ENCODE results near the gene S100A3.
A peak's percentile ranks its signal among the peaks of the same experiment; 100 is the strongest.
"Not testable (repeated sequence)": the region's sequence is repeated elsewhere in the genome, so short reads cannot be mapped to it uniquely, and the experiment has no call there.

S100A3 gene

DNA sequence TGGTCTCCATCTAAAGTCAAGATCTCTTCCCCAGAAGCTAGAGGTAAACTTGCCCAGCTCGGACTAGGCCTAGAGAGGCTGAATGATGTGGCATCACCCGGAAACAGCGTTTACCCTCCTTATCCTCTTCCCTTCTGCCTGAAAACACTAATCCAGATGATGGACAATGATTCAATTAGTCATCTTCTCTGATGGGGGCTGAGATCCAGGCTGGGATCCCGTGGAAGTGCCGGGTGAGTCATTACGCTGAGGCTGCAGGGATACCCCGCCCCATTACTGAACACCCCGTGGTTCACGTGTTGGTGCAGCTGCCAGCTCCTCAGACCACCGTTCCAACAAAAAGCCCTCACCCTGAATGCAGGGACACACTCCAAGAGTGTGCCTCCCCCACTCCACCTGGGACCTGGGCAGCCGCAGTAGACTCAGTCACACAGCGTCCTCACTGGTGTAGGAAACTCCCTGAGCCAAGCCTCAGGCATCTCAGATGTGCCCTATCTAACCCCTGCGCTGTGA, 15.3 kb downstream of the S100A3 start:
- Histone ChIP-seq H3K27me3 (ENCODE audit: control insufficient read depth, insufficient read depth, low read length) (peaks cover 16% of the 10 kb centered on the region; the same call in 1 of the 2 replicates), H3K27ac (ENCODE audit: low read depth, low read length) (no peak overlapping the region), H3K4me1 (ENCODE audit: control insufficient read depth, insufficient read depth, low read length) (peaks cover 34% of the 10 kb centered on the region), H3K4me3 (ENCODE audit: low read depth, low read length) (peak overlapping the region; percentile 42), H3K9ac (ENCODE audit: low read length) (no peak overlapping the region), H3K9me3 (ENCODE audit: control insufficient read depth, insufficient read depth, low read depth, low read length) (no peaks in the 10 kb centered on the region), H3K36me3 (ENCODE audit: control insufficient read depth, insufficient read depth, low read length) (no peaks in the 10 kb centered on the region)

DNA sequence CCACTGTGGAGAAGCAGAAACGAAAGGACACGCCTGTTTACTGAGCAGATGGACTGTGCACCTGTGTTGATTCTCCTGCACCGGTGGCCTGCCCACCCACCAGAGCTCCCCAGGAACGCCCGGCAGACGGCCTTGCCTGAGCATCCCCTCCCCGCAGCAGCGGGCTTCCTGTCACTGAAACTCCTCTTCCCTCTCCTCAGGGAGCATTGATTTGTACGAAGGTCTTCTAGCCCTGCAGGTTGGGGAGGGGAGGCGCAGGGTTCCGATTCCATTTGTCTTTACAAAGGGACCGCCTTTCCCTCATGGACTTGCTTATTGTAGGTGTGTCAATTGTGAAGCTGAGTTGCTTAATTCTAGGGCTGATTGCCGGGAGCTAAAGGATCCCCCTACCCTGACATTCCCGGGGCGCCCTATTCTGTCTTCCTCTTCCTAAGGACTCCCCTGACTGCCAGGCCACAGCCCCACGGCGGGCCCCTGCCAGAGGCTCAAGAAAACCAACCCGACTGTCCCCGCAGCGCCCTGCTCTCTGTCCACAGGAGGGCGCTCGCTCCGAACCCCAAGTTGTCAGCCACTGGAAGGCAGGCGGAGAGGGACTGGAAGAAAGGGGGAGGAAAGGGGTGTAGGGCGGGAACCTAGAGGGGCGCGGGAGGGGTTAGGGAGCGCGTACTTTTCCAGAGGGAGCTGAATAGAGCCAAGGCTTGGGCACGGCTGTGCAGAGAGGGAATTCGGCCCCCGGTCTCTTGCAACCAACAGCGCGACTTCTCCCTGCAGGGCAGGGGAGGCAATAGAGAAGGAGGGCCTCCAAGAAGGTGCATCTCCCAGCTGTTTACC, 16.1 kb downstream of the S100A3 start:
- Histone ChIP-seq H3K27ac (ENCODE audit: low read depth, low read length) (no peak overlapping the region), H3K4me3 (ENCODE audit: low read depth, low read length) (peak overlapping the region; percentile 42), H3K36me3 (ENCODE audit: control insufficient read depth, insufficient read depth, low read length) (no peaks in the 10 kb centered on the region), H3K4me1 (ENCODE audit: control insufficient read depth, insufficient read depth, low read length) (peaks cover 28% of the 10 kb centered on the region), H3K9ac (ENCODE audit: low read length) (peak overlapping the region; percentile 14), H3K27me3 (ENCODE audit: control insufficient read depth, insufficient read depth, low read length) (peaks cover 16% of the 10 kb centered on the region; the same call in 1 of the 2 replicates), H3K9me3 (ENCODE audit: control insufficient read depth, insufficient read depth, low read depth, low read length) (no peaks in the 10 kb centered on the region)

DNA sequence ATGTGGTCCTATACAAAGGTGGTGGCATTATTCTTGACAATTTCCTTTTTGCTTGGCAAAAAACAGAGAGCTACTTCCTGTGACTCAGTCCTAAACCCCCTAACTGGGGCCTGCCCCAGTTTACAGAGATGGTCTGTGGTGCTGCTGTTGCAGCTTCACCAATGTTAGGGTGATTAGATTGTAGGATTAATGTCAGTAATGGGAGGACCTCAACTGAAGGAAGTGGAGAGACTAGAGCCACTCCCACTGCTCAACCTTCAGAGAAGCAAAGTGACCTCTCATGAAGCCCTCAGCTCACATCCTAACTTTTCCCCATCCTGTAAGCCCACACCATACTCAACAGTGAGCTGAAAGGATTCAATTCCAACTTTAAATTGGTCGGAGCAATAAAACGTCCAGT, 16.9 kb downstream of the S100A3 start:
- Histone ChIP-seq H3K9ac (ENCODE audit: low read length) (no peak overlapping the region), H3K27ac (ENCODE audit: low read depth, low read length) (no peak overlapping the region), H3K27me3 (ENCODE audit: control insufficient read depth, insufficient read depth, low read length) (peaks cover 16% of the 10 kb centered on the region; the same call in 1 of the 2 replicates), H3K9me3 (ENCODE audit: control insufficient read depth, insufficient read depth, low read depth, low read length) (no peaks in the 10 kb centered on the region), H3K36me3 (ENCODE audit: control insufficient read depth, insufficient read depth, low read length) (no peaks in the 10 kb centered on the region), H3K4me3 (ENCODE audit: low read depth, low read length) (no peak overlapping the region), H3K4me1 (ENCODE audit: control insufficient read depth, insufficient read depth, low read length) (peaks cover 31% of the 10 kb centered on the region)

DNA sequence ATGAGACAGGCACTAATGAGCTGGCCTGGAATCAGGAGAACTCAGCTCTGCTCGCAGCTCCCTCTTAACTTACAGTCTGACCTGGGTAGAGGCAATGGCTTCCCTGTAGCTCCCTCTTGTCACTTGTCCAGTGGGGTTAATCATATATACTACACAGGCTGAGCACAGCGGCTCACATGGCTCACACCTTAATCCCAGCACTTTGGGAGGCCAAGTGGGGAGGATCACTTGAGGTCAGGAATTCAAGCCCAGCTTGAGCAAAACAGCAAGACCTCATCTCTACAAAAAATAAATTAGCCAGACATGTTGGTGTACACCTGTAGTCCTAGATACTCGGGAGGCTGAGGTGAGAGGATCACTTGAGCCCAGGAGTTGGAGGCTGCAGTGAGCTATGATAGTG, 17.4 kb downstream of the S100A3 start:
- Histone ChIP-seq H3K4me1 (ENCODE audit: control insufficient read depth, insufficient read depth, low read length) (peaks cover 36% of the 10 kb centered on the region), H3K27me3 (ENCODE audit: control insufficient read depth, insufficient read depth, low read length) (peaks cover 16% of the 10 kb centered on the region; the same call in 1 of the 2 replicates), H3K9ac (ENCODE audit: low read length) (no peak overlapping the region), H3K4me3 (ENCODE audit: low read depth, low read length) (no peak overlapping the region), H3K36me3 (ENCODE audit: control insufficient read depth, insufficient read depth, low read length) (no peaks in the 10 kb centered on the region), H3K27ac (ENCODE audit: low read depth, low read length) (no peak overlapping the region), H3K9me3 (ENCODE audit: control insufficient read depth, insufficient read depth, low read depth, low read length) (no peaks in the 10 kb centered on the region)

DNA sequence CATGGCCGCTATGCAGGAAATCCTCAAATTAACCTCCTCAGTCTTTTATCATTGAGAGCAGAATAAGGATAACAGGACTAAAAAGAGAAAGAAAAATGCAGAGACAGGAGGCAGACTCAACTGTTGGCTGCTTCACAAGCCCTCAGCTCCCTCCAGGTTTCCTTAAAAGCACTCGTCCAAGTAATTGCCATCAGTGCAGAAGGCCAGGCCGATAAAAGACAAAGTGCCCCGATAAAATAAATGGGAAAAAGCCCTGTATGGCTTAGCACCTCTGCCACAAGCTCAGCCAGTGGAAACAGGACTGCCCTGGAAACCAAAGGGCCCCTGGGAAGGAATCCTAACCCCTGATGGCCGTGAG, 21.4 kb downstream of the S100A3 start:
- H3K36me3 ChIP-seq (ENCODE audit: control insufficient read depth, insufficient read depth, low read length) = no peaks in the 10 kb centered on the region
- no peak overlapping the region for H3K27ac ChIP-seq (ENCODE audit: low read depth, low read length)
- no peaks in the 10 kb centered on the region for H3K27me3 ChIP-seq (ENCODE audit: control insufficient read depth, insufficient read depth, low read length)
- peaks cover 25% of the 10 kb centered on the region for H3K4me1 ChIP-seq (ENCODE audit: control insufficient read depth, insufficient read depth, low read length)
- H3K4me3 ChIP-seq (ENCODE audit: low read depth, low read length) = no peak overlapping the region
- H3K9ac ChIP-seq (ENCODE audit: low read length) = no peak overlapping the region
- H3K9me3 ChIP-seq (ENCODE audit: control insufficient read depth, insufficient read depth, low read depth, low read length) = no peaks in the 10 kb centered on the region

DNA sequence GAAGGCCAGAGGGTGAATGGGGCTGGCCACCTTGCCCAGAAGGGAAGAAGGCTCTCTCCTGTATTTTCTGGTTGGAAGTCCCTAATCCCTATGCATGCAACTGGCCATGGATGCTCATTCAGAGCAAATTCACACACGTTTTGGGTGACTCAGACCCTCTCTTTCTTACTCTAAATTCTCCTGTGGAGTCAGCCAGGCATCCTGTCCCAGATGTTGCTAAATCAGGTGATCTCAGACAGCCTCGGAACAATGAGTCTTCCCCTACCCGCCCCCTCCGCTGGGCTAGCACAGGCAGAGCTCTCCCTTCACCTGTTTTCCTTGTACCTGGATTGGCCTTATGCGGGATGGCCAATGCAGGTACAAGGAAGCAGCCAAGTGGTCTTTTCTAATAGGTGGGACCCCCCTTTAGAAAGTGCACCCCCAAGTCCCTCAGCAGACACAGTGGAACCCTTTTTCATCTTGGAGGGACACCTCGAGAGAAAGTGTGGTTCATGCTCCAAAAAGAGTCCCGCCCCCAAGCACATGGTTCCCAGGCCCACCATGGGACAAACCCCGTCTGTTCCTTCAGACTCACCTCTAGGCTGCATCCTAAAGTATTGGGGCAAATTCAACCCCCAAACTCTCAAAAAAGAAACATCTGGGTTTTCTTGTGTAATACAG, 21.9 kb downstream of the S100A3 start:
- Histone ChIP-seq H3K36me3 (ENCODE audit: control insufficient read depth, insufficient read depth, low read length) (no peaks in the 10 kb centered on the region), H3K9me3 (ENCODE audit: control insufficient read depth, insufficient read depth, low read depth, low read length) (no peaks in the 10 kb centered on the region), H3K4me1 (ENCODE audit: control insufficient read depth, insufficient read depth, low read length) (peaks cover 21% of the 10 kb centered on the region), H3K9ac (ENCODE audit: low read length) (no peak overlapping the region), H3K27me3 (ENCODE audit: control insufficient read depth, insufficient read depth, low read length) (no peaks in the 10 kb centered on the region), H3K27ac (ENCODE audit: low read depth, low read length) (no peak overlapping the region), H3K4me3 (ENCODE audit: low read depth, low read length) (no peak overlapping the region)

DNA sequence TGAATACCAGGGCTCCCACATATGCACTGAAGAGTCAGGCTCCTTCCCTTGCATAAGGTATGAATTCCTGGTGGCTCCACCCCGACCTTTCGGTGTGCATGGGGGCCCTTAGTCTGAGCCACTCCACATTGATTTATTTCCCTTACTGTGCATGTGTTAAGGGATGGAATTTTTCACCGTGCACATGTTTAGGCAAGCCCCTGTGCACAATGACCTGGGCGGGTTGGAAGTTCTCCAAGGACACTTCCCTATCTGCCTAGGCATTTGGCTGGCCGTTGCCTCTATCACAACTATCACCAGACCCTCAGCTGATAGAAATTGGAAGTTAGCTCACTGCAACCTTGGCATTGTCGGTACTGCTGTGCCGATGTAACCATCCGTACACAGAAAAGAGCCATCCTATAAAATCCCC, 22.9 kb downstream of the S100A3 start:
- H3K27me3 ChIP-seq (ENCODE audit: control insufficient read depth, insufficient read depth, low read length) = no peaks in the 10 kb centered on the region
- H3K9ac ChIP-seq (ENCODE audit: low read length) = no peak overlapping the region
- H3K4me3 ChIP-seq (ENCODE audit: low read depth, low read length) = no peak overlapping the region
- H3K36me3 ChIP-seq (ENCODE audit: control insufficient read depth, insufficient read depth, low read length) = no peaks in the 10 kb centered on the region
- no peak overlapping the region for H3K27ac ChIP-seq (ENCODE audit: low read depth, low read length)
- H3K4me1 ChIP-seq (ENCODE audit: control insufficient read depth, insufficient read depth, low read length) = peaks cover 21% of the 10 kb centered on the region
- no peaks in the 10 kb centered on the region for H3K9me3 ChIP-seq (ENCODE audit: control insufficient read depth, insufficient read depth, low read depth, low read length)

DNA sequence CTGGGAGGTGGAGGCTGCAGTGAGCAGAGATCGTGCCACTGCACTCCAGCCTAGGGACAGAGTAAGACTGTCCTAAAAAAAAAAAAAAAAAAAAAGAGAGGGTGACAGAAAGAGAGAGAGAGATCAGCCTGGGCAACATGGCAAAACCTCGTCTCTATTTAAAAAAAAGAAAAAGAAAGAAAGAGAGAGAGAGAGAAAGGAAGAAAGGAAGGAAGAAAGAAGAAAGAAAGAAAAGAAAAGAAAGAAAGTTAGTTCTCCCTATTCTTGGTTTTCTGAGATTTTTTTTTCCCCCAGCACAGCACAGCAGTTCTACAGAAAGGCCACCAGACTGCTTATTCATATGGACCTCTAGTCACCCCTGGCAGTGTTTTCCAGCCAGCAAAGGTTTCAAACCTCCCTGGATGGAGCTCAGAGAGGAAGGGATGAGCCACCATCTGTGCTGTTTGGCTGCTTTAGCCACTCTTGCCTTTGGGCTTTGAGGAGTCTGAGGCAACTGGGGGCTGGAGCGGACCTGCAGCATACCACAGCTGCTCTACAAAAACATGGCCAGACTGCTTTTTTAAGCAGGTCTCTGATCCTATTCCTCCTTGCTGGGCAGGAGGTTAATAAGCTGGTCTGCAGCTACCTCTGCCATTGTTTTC, 23.9 kb downstream of the S100A3 start:
- H3K9me3 ChIP-seq (ENCODE audit: control insufficient read depth, insufficient read depth, low read depth, low read length) = no peaks in the 10 kb centered on the region
- H3K27me3 ChIP-seq (ENCODE audit: control insufficient read depth, insufficient read depth, low read length) = peaks cover 5% of the 10 kb centered on the region
- no peak overlapping the region for H3K27ac ChIP-seq (ENCODE audit: low read depth, low read length)
- H3K9ac ChIP-seq (ENCODE audit: low read length) = no peak overlapping the region
- H3K36me3 ChIP-seq (ENCODE audit: control insufficient read depth, insufficient read depth, low read length) = no peaks in the 10 kb centered on the region
- peaks cover 30% of the 10 kb centered on the region for H3K4me1 ChIP-seq (ENCODE audit: control insufficient read depth, insufficient read depth, low read length)
- no peak overlapping the region for H3K4me3 ChIP-seq (ENCODE audit: low read depth, low read length)

DNA sequence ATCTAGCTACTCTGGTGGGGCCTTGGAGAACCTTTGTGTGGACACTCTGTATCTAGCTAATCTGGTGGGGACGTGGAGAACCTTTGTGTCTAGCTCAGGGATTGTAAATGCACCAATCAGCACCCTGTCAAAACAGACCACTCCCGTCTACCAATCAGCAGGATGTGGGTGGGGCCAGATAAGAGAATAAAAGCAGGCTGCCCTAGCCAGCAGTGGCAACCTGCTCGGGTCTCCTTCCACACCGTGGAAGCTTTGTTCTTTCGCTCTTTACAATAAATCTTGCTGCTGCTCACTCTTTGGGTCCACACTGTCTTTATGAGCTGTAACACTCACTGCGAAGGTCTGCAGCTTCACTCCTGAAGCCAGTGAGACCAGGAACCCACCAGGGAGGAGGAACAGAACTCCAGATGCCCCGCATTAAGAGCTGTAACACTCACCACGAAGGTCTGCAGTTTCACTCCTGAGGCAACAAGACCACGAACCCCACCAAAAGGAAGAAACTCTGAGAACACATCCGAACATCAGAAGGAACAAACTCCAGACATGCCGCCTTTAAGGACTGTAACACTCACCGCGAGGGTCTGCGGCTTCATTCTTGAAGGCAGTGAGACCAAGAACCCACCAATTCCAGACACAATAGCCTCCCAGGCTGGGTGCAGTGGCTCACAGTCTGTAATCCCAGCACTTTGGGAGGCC, 26.6 kb downstream of the S100A3 start:
- H3K9me3 ChIP-seq (ENCODE audit: control insufficient read depth, insufficient read depth, low read depth, low read length); H3K9ac ChIP-seq (ENCODE audit: low read length); H3K27ac ChIP-seq (ENCODE audit: low read depth, low read length); H3K36me3 ChIP-seq (ENCODE audit: control insufficient read depth, insufficient read depth, low read length); H3K4me3 ChIP-seq (ENCODE audit: low read depth, low read length): not testable (repeated sequence)
- Histone ChIP-seq H3K27me3 (ENCODE audit: control insufficient read depth, insufficient read depth, low read length) (peaks cover 21% of the 10 kb centered on the region), H3K4me1 (ENCODE audit: control insufficient read depth, insufficient read depth, low read length) (peaks cover 29% of the 10 kb centered on the region)

DNA sequence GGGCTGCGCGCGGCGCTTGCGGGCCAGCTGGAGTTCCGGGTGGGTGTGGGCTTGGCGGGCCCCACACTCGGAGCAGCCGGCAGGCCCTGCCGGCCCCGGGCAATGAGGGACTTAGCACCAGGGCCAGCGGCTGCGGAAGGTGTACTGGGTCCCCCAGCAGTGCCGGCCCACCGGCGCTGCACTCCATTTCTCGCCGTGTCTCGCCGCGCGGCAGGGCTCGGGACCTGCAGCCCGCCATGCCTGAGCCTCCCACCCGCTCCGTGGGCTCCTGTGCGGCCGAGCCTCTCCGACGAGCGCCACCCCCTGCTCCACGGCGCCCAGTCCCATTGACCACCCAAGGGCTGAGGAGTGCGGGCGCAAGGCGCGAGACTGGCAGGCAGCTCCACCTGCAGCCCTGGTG, 27.2 kb downstream of the S100A3 start:
- not testable (repeated sequence) for H3K4me3 ChIP-seq (ENCODE audit: low read depth, low read length); H3K36me3 ChIP-seq (ENCODE audit: control insufficient read depth, insufficient read depth, low read length); H3K9me3 ChIP-seq (ENCODE audit: control insufficient read depth, insufficient read depth, low read depth, low read length); H3K27ac ChIP-seq (ENCODE audit: low read depth, low read length); H3K9ac ChIP-seq (ENCODE audit: low read length)
- peaks cover 26% of the 10 kb centered on the region for H3K27me3 ChIP-seq (ENCODE audit: control insufficient read depth, insufficient read depth, low read length)
- peaks cover 22% of the 10 kb centered on the region for H3K4me1 ChIP-seq (ENCODE audit: control insufficient read depth, insufficient read depth, low read length)
